HL-60 (cell line): ENCODE data around the gene OSBPL6.
A peak's percentile ranks its signal among the peaks of the same experiment; 100 is the strongest.

Experiments
- DNase-seq, 2 experiments: peaks; one replicate each; pipeline ENCODE4 v3.0.0-alpha.2; 2010 to 2020; ENCODE audit warnings: low read depth in 1 of 2, low spot score in 1 of 2
- H3K27ac ChIP-seq: fragments of 250-450 bp; sonication (Bioruptor Pico); replicated peaks from 2 replicates; pipeline ENCODE4 v1.5.1; 2020; ENCODE audit warnings: mild to moderate bottlenecking, moderate library complexity
- H3K27me3 ChIP-seq: fragments of 250-450 bp; sonication (Bioruptor Pico); 2 replicates; pipeline ENCODE4 v1.5.1; 2021; ENCODE audit warnings: mild to moderate bottlenecking, moderate library complexity; ENCODE audit not compliant: insufficient read depth, poor library complexity, severe bottlenecking
- H3K4me3 ChIP-seq: replicated peaks from 2 replicates; pipeline ENCODE4 v1.5.1; 2011; ENCODE audit warnings: mild to moderate bottlenecking, control low read depth, low read length; ENCODE audit not compliant: insufficient read depth
- CTCF ChIP-seq: IDR thresholded peaks from one replicate; pipeline ENCODE4 v1.5.1; 2011; ENCODE audit warnings: low read length, control low read depth, inconsistent platforms; ENCODE audit not compliant: insufficient read depth
- GABPA ChIP-seq: IDR thresholded peaks from 2 replicates; pipeline ENCODE4 v1.6.1; 2012; ENCODE audit warnings: low read depth
- POLR2AphosphoS5 ChIP-seq: IDR thresholded peaks from 2 replicates; pipeline ENCODE4 v1.6.1; 2012; ENCODE audit warnings: low read depth
- REST ChIP-seq: IDR thresholded peaks from 2 replicates; pipeline ENCODE4 v1.6.1; 2012; ENCODE audit warnings: low read depth; ENCODE audit not compliant: insufficient replicate concordance
- SPI1 ChIP-seq: IDR thresholded peaks from 2 replicates; pipeline ENCODE4 v1.6.1; 2012; ENCODE audit warnings: low read depth, mild to moderate bottlenecking, borderline replicate concordance

The OSBPL6 gene

GRCh38 chr2:178295906-178296305, 101.6 kb downstream of the OSBPL6 start:
- Histone ChIP-seq H3K4me3 (no peak overlapping the region), H3K27me3 (no peaks in the 10 kb centered on the region), H3K27ac (no peak overlapping the region)
- TF ChIP-seq SPI1 (no peak), GABPA (no peak), REST (no peak), POLR2AphosphoS5 (no peak), CTCF (no peak)
- no peak for DNase-seq

- Histone ChIP-seq H3K27ac (no peak overlapping the region), H3K27me3 (no peaks in the 10 kb centered on the region), H3K4me3 (no peak overlapping the region)
- no peak for DNase-seq
- TF ChIP-seq SPI1, result no peak
Measured at GRCh38 chr2:178296394-178297090, 102.2 kb downstream of the OSBPL6 start.

- Histone ChIP-seq H3K27me3 (no peaks in the 10 kb centered on the region), H3K27ac (no peak overlapping the region), H3K4me3 (no peak overlapping the region)
- DNase-seq, result no peak
- TF ChIP-seq REST (no peak), CTCF (no peak), SPI1 (no peak), GABPA (no peak), POLR2AphosphoS5 (no peak)
Measured at GRCh38 chr2:178297091-178297411, 102.7 kb downstream of the OSBPL6 start.

- Histone ChIP-seq H3K27me3 (no peaks in the 10 kb centered on the region), H3K27ac (no peak overlapping the region), H3K4me3 (no peak overlapping the region)
- TF ChIP-seq CTCF (no peak), GABPA (no peak), REST (no peak), SPI1 (no peak)
- peak in 1 of 2 experiments; percentile 12 for DNase-seq
Measured at GRCh38 chr2:178298785-178299212, 104.5 kb downstream of the OSBPL6 start.
